HCT116 (cell line): ENCODE results near the gene HSBP1. TPM values are rescaled to one million over a fixed set of nuclear protein-coding genes. Genes with fewer than 3 reads are reported as not detected.

Source experiments
- ATAC-seq: fragments of 200-7000 bp; cut with Tn5 transposase; 2 replicates; pipeline ENCODE4 v1.9.1; 2020; ENCODE audit warnings: mild to moderate bottlenecking, moderate library complexity
- BruUV-seq: library from RNA; stranded (reverse); fragments of 400-500 nt; replicated peaks from 2 replicates; lab custom pipeline; 2021; lab: Mats Ljungman, UMichigan
- CTCF ChIA-PET: fragments of 300-600 bp; sonication (Branson Sonifier 250); formaldehyde crosslinking; loops from one replicate; lab custom pipeline; 2021; ENCODE audit warnings: antibody characterized with exemption; lab: Charles Lee
- POLR2A ChIA-PET: fragments of 300-600, 350-600 bp; sonication (Branson Sonifier 250); formaldehyde crosslinking; loops from one replicate; lab custom pipeline; 2021; ENCODE audit warnings: antibody characterized with exemption; lab: Charles Lee
- RAD21 ChIA-PET, 2 experiments: fragments of 300-600 bp; sonication (Branson Sonifier 250); formaldehyde crosslinking; loops; one replicate each; lab custom pipeline; 2023; ENCODE audit warnings: low total read pairs in 2 of 2; ENCODE audit not compliant: uncharacterized antibody in 2 of 2, unreplicated experiment in 2 of 2, low non-redundant PET in 1 of 2; lab: Charles Lee
- DNase-seq: peaks from one replicate; pipeline ENCODE4 v3.0.0-alpha.2; 2010; ENCODE audit warnings: low read depth, low spot score
- H2AFZ ChIP-seq: fragments of 200-600 bp; shearing (Covaris generic), sonication (generic); 2 replicates; pipeline ENCODE4 v1.6.1; 2017; ENCODE audit warnings: low read depth, mixed run types, mixed read lengths, antibody characterized with exemption, low read length; ENCODE audit not compliant: poor library complexity, severe bottlenecking
- H3K27ac ChIP-seq: 2 replicates; pipeline ENCODE4 v1.5.1; 2012; ENCODE audit warnings: low read depth, low read length
- H3K27me3 ChIP-seq: fragments of 200-600 bp; sonication (generic); 2 replicates; pipeline ENCODE4 v1.6.1; 2016; ENCODE audit warnings: mixed run types, low read length, mixed read lengths; ENCODE audit not compliant: insufficient read depth
- H3K36me3 ChIP-seq, 2 experiments: fragments of 200-500 bp in 1 of 2; fragments of 200-600 bp in 1 of 2; sonication (Bioruptor generic) in 1 of 2; sonication (generic) in 1 of 2; 2 replicates each; pipeline versions ENCODE4 v1.5.1 to v1.6.1; 2014 to 2016; ENCODE audit warnings: low read length in 2 of 2, inconsistent platforms in 1 of 2, mixed read lengths in 1 of 2, mixed run types in 1 of 2; ENCODE audit not compliant: insufficient read depth in 2 of 2, control insufficient read depth in 1 of 2
- H3K4me1 ChIP-seq, 2 experiments: fragments of 200-600 bp in 1 of 2; sonication (generic) in 1 of 2; 2 replicates each; pipeline versions ENCODE4 v1.5.1 to v1.6.1; 2012 to 2017; ENCODE audit warnings: low read length in 2 of 2, inconsistent platforms in 1 of 2, mild to moderate bottlenecking in 1 of 2, mixed read lengths in 1 of 2, mixed run types in 1 of 2, moderate library complexity in 1 of 2; ENCODE audit not compliant: insufficient read depth in 2 of 2, control insufficient read depth in 1 of 2
- H3K4me2 ChIP-seq: fragments of 200-600 bp; sonication (generic); 2 replicates; pipeline ENCODE4 v1.6.1; 2017; ENCODE audit warnings: mixed run types, low read length, mixed read lengths
- H3K4me3 ChIP-seq, 2 experiments: fragments of 200-600 bp in 1 of 2; sonication (generic) in 1 of 2; replicated peaks in 1 of 2; 2 replicates each; pipeline ENCODE4 v1.5.1; 2011 to 2016; ENCODE audit warnings: low read length in 2 of 2, control low read depth in 1 of 2, low read depth in 1 of 2, mild to moderate bottlenecking in 1 of 2, mixed read lengths in 1 of 2, mixed run types in 1 of 2
- H3K79me2 ChIP-seq: fragments of 200-600 bp; sonication (generic); 2 replicates; pipeline ENCODE4 v1.6.1; 2017; ENCODE audit warnings: mild to moderate bottlenecking, mixed run types, low read length, moderate library complexity, mixed read lengths; ENCODE audit not compliant: insufficient read depth
- H3K9ac ChIP-seq: fragments of 200-600 bp; sonication (generic); 2 replicates; pipeline ENCODE4 v1.6.1; 2016; ENCODE audit warnings: low read length, mixed read lengths
- H3K9me2 ChIP-seq: fragments of 200-600 bp; sonication (generic), shearing (Covaris generic); 2 replicates; pipeline ENCODE4 v1.6.1; 2017; ENCODE audit warnings: mixed run types, mild to moderate bottlenecking, moderate library complexity; ENCODE audit not compliant: insufficient read depth
- H3K9me3 ChIP-seq, 2 experiments: fragments of 200-500 bp in 1 of 2; fragments of 200-600 bp in 1 of 2; sonication (Bioruptor generic) in 1 of 2; sonication (generic) in 1 of 2; 2 replicates each; pipeline ENCODE4 v1.6.1; 2014 to 2017; ENCODE audit warnings: low read length in 2 of 2, mixed read lengths in 2 of 2, inconsistent platforms in 1 of 2, low read depth in 1 of 2, mild to moderate bottlenecking in 1 of 2, mixed run types in 1 of 2, moderate library complexity in 1 of 2; ENCODE audit not compliant: control insufficient read depth in 1 of 2, insufficient read depth in 1 of 2
- H4K20me1 ChIP-seq: fragments of 200-600 bp; sonication (generic), shearing (Covaris generic); 2 replicates; pipeline ENCODE4 v1.6.1; 2017; ENCODE audit warnings: mixed run types, mild to moderate bottlenecking, moderate library complexity; ENCODE audit not compliant: insufficient read depth
- ZFX ChIP-seq: fragments of 450-650 bp; IDR thresholded peaks from 2 replicates; pipeline ENCODE4 v1.6.1; 2017
- intact Hi-C: fragments of 100-400 bp; cut with micrococcal nuclease; formaldehyde crosslinking; loops from 2 replicates; pipeline ENCODE4 v1.10.0; 2022
- total RNA-seq: library from RNA; stranded (reverse); gene quantifications from one replicate; pipeline ENCODE4 v1.2.1, GENCODE V29; 2021; ENCODE audit not compliant: unreplicated experiment
- TF ChIP-seq, protein P1 (sequence below): IDR thresholded peaks from 2 replicates; pipeline ENCODE4 v1.6.1; 2012
- TF ChIP-seq, protein P2 (sequence below), 3 experiments: fragments of 200-600 bp in 1 of 3; sonication (generic) in 1 of 3; IDR thresholded peaks in 2 of 3; conservative IDR thresholded peaks in 1 of 3; 2 replicates each; pipeline ENCODE4 v1.5.1; 2012 to 2017; ENCODE audit warnings: low read depth in 2 of 3, low read length in 2 of 3, antibody characterized with exemption in 1 of 3, borderline replicate concordance in 1 of 3, control low read depth in 1 of 3, mild to moderate bottlenecking in 1 of 3, mixed read lengths in 1 of 3, mixed run types in 1 of 3, moderate library complexity in 1 of 3; ENCODE audit not compliant: insufficient read depth in 1 of 3
- TF ChIP-seq, protein P3 (sequence below): IDR thresholded peaks from 2 replicates; pipeline ENCODE4 v1.6.1; 2011; ENCODE audit warnings: mild to moderate bottlenecking, low read length, moderate library complexity; ENCODE audit not compliant: insufficient replicate concordance; ENCODE audit errors: extremely low read depth

Gene HSBP1
- total RNA-seq, 1 experiment from 2014 or later = 270 TPM

DNA sequence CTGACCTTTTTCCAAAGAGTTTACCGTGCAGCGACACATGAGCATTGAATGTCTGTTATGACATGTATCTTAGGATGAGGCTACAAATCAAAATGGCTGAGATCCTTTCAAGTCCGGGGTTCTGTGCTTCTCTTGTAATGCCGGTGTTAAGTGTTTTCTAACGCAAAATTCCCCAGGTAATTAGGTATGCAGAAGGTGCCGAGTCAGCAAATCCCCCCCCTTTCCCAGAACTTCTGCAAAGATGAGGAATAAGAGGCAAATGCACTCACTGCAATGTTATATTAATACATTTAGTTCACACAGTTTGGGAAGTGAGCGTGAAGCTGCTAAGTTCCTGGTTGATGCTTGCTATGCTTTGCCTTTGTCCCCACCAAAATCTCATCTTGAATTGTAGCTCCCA, 54.9 kb downstream of the HSBP1 start:
- intact Hi-C loops = no loop called here
- POLR2A ChIA-PET = no interaction called here

DNA sequence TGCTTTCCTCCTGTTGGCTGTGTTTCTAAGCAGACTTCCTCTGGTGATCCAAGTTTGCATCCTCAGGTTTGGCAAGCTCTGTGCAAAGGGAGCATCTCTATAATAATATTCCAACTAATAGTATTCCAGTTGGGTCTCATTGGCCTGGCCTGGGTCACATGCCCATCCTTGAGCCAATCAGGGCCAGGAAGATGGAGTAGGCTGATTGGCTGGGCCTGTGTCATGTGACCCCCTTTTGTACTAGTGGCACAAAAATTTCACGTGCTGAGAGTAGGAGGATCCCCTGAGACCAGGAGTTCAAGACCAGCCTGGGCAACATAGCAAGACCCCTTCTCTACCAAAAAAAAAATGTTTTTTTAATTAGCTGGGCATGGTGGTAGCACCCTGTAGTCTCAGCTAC, 55.9 kb downstream of the HSBP1 start:
- H3K4me2 ChIP-seq = no peak overlapping the region
- peaks cover 10% of the 10 kb centered on the region; the same call in 1 of the 2 replicates for H3K27me3 ChIP-seq
- no peaks in the 10 kb centered on the region for H3K9me3 ChIP-seq
- H3K9me2 ChIP-seq = no peaks in the 10 kb centered on the region
- RAD21 ChIA-PET = no interaction called here
- H3K4me3 ChIP-seq = no peak overlapping the region
- POLR2A ChIA-PET = no interaction called here
- ATAC-seq = peak; percentile 60; the same call in 1 of the 2 replicates
- no peak overlapping the region for H3K9ac ChIP-seq
- H2AFZ ChIP-seq = no peak overlapping the region
- TF ChIP-seq, protein P1, sequence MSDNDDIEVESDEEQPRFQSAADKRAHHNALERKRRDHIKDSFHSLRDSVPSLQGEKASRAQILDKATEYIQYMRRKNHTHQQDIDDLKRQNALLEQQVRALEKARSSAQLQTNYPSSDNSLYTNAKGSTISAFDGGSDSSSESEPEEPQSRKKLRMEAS = no peak
- TF ChIP-seq ZFX = no peak
- TF ChIP-seq, protein P2, sequence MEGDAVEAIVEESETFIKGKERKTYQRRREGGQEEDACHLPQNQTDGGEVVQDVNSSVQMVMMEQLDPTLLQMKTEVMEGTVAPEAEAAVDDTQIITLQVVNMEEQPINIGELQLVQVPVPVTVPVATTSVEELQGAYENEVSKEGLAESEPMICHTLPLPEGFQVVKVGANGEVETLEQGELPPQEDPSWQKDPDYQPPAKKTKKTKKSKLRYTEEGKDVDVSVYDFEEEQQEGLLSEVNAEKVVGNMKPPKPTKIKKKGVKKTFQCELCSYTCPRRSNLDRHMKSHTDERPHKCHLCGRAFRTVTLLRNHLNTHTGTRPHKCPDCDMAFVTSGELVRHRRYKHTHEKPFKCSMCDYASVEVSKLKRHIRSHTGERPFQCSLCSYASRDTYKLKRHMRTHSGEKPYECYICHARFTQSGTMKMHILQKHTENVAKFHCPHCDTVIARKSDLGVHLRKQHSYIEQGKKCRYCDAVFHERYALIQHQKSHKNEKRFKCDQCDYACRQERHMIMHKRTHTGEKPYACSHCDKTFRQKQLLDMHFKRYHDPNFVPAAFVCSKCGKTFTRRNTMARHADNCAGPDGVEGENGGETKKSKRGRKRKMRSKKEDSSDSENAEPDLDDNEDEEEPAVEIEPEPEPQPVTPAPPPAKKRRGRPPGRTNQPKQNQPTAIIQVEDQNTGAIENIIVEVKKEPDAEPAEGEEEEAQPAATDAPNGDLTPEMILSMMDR (IDR thresholded peaks at IDR 0.05 in 2 of 3, conservative IDR thresholded peaks at IDR 0.05 in 1 of 3; ENCODE audit: borderline replicate concordance in 1 of 3, insufficient read depth in 1 of 3, low read depth in 2 of 3, low read length in 2 of 3) = no peak
- CTCF ChIA-PET = no interaction called here
- H4K20me1 ChIP-seq = no peaks in the 10 kb centered on the region
- DNase-seq = no peak
- no peak overlapping the region for H3K27ac ChIP-seq
- H3K79me2 ChIP-seq = no peaks in the 10 kb centered on the region
- H3K4me1 ChIP-seq = no peaks in the 10 kb centered on the region
- intact Hi-C loops = no loop called here
- no peaks in the 10 kb centered on the region for H3K36me3 ChIP-seq
- no TSS peak for BruUV-seq

More for the DNA sequence above, 54.9 kb downstream of the HSBP1 start:
- Histone ChIP-seq H3K27me3 (peaks cover 16% of the 10 kb centered on the region; the same call in 1 of the 2 replicates), H3K9ac (no peak overlapping the region), H3K27ac (no peak overlapping the region), H3K9me2 (no peaks in the 10 kb centered on the region), H3K4me2 (no peak overlapping the region), H3K4me3 (no peak overlapping the region), H2AFZ (no peak overlapping the region), H3K4me1 (no peaks in the 10 kb centered on the region), H3K9me3 (no peaks in the 10 kb centered on the region), H4K20me1 (no peaks in the 10 kb centered on the region), H3K36me3 (no peaks in the 10 kb centered on the region), H3K79me2 (no peaks in the 10 kb centered on the region)
- RAD21 ChIA-PET = no interaction called here
- CTCF ChIA-PET = no interaction called here
- ATAC-seq = no peak
- TF ChIP-seq, protein P3, sequence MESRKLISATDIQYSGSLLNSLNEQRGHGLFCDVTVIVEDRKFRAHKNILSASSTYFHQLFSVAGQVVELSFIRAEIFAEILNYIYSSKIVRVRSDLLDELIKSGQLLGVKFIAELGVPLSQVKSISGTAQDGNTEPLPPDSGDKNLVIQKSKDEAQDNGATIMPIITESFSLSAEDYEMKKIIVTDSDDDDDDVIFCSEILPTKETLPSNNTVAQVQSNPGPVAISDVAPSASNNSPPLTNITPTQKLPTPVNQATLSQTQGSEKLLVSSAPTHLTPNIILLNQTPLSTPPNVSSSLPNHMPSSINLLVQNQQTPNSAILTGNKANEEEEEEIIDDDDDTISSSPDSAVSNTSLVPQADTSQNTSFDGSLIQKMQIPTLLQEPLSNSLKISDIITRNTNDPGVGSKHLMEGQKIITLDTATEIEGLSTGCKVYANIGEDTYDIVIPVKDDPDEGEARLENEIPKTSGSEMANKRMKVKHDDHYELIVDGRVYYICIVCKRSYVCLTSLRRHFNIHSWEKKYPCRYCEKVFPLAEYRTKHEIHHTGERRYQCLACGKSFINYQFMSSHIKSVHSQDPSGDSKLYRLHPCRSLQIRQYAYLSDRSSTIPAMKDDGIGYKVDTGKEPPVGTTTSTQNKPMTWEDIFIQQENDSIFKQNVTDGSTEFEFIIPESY = no peak
- no peak for TF ChIP-seq ZFX
- BruUV-seq = no TSS peak
- no peak for DNase-seq

Other genes starting within 250 kb of the HSBP1 start
- 3.9 TPM for gene MLYCD, start 91.1 kb downstream of the HSBP1 start, total RNA-seq
- 19.8 TPM for gene OSGIN1, start 145.3 kb downstream of the HSBP1 start, total RNA-seq
- 0.61 TPM for gene NECAB2, start 160.3 kb downstream of the HSBP1 start, total RNA-seq
- gene SLC38A8, start 234.8 kb downstream of the HSBP1 start, total RNA-seq = not detected